HG02885 (cell line): Measurements from ENCODE around the gene UQCRC1.

Experiments
- ATAC-seq: cut with Tn5 transposase; IDR thresholded peaks from one replicate; pipeline ENCODE4 v1.9.1; 2021; ENCODE audit warnings: mild to moderate bottlenecking; ENCODE audit not compliant: unreplicated experiment, poor library complexity

The UQCRC1 gene

GRCh38 chr3:48609088-48610005 lies at the start of gene UQCRC1:
TSS of gene UQCRC1 (minus strand) at chr3:48609646. CDS start at chr3:48609620, 26 bp downstream.
- ATAC-seq: peak; percentile 97

GRCh38 chr3:48656841-48657281 lies 47.4 kb upstream of the UQCRC1 start:
- ATAC-seq: no peak

- ATAC-seq: peak; percentile 57
Measured at GRCh38 chr3:48656061-48656840, 46.8 kb upstream of the UQCRC1 start.

- no peak for ATAC-seq
Measured at GRCh38 chr3:48655606-48656005, 46.2 kb upstream of the UQCRC1 start.

GRCh38 chr3:48655063-48655462 lies 45.6 kb upstream of the UQCRC1 start:
- ATAC-seq: no peak

- ATAC-seq: no peak
Measured at GRCh38 chr3:48652923-48653715, 43.7 kb upstream of the UQCRC1 start.

- no peak for ATAC-seq
Measured at GRCh38 chr3:48651771-48652170, 42.3 kb upstream of the UQCRC1 start.

- no peak for ATAC-seq
Measured at GRCh38 chr3:48650723-48651122, 41.3 kb upstream of the UQCRC1 start.

GRCh38 chr3:48648188-48648850 lies 38.9 kb upstream of the UQCRC1 start:
- no peak for ATAC-seq

GRCh38 chr3:48647714-48648113 lies 38.3 kb upstream of the UQCRC1 start:
- ATAC-seq: no peak

GRCh38 chr3:48644898-48645760 lies 35.7 kb upstream of the UQCRC1 start:
- ATAC-seq: no peak

GRCh38 chr3:48642605-48643004 lies 33.2 kb upstream of the UQCRC1 start:
- no peak for ATAC-seq

- ATAC-seq: no peak
Measured at GRCh38 chr3:48641396-48641795, 31.9 kb upstream of the UQCRC1 start.

GRCh38 chr3:48639944-48640606 lies 30.6 kb upstream of the UQCRC1 start:
- no peak for ATAC-seq

- no peak for ATAC-seq
Measured at GRCh38 chr3:48637305-48637704, 27.9 kb upstream of the UQCRC1 start.

GRCh38 chr3:48636149-48636655 lies 26.8 kb upstream of the UQCRC1 start:
- no peak for ATAC-seq

GRCh38 chr3:48635222-48636021 lies 26.0 kb upstream of the UQCRC1 start, which contains the start of gene SLC26A6:
TSS of gene SLC26A6 (minus strand) at chr3:48635461. CDS start at chr3:48635393, 68 bp downstream.
- peak; percentile 95 for ATAC-seq
